GM13977 (cell line): ENCODE results near the gene DENND2A.

ENCODE experiments used
- DNase-seq: peaks from one replicate; pipeline ENCODE4 v3.0.0; 2012; ENCODE audit warnings: low spot score
- in situ Hi-C: fragments of 300-500 bp; cut with MboI; formaldehyde crosslinking; loops from one replicate; pipeline ENCODE4 v1.12.0; 2022; ENCODE audit warnings: low sequenced_read_pairs, low pct_unique_long_range_greater_than_20kb, mixed read lengths, inconsistent platforms; ENCODE audit not compliant: unreplicated experiment
- TF ChIP-seq, protein P1 (sequence below): IDR thresholded peaks from 2 replicates; pipeline ENCODE4 v1.5.1; 2012; ENCODE audit warnings: mild to moderate bottlenecking, control low read depth; ENCODE audit not compliant: insufficient read depth; ENCODE audit errors: extremely low read depth, missing control alignments

Gene DENND2A

DNA sequence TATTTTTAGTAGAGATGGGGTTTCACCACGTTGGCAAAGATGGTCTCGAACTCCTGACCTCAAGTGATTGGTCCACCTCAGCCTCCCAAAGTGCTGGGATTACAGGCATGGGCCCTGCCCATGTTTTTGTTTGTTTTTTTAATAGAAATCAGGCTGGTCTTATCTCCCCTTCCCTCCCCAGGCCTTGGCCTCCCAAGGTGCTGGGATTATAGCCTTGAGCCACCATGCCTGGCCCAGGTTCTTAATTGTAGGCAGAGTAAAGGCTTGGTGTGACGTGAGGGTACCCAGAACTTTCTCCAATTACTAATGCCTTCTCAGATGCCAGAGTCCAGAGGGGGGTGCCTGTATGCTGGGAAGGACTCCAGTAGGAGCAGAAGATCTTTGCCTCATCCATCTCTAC lies 156.1 kb downstream of the DENND2A start:
- TF ChIP-seq, protein P1, sequence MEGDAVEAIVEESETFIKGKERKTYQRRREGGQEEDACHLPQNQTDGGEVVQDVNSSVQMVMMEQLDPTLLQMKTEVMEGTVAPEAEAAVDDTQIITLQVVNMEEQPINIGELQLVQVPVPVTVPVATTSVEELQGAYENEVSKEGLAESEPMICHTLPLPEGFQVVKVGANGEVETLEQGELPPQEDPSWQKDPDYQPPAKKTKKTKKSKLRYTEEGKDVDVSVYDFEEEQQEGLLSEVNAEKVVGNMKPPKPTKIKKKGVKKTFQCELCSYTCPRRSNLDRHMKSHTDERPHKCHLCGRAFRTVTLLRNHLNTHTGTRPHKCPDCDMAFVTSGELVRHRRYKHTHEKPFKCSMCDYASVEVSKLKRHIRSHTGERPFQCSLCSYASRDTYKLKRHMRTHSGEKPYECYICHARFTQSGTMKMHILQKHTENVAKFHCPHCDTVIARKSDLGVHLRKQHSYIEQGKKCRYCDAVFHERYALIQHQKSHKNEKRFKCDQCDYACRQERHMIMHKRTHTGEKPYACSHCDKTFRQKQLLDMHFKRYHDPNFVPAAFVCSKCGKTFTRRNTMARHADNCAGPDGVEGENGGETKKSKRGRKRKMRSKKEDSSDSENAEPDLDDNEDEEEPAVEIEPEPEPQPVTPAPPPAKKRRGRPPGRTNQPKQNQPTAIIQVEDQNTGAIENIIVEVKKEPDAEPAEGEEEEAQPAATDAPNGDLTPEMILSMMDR = no peak
- in situ Hi-C loops = no loop called here
- no peak for DNase-seq

DNA sequence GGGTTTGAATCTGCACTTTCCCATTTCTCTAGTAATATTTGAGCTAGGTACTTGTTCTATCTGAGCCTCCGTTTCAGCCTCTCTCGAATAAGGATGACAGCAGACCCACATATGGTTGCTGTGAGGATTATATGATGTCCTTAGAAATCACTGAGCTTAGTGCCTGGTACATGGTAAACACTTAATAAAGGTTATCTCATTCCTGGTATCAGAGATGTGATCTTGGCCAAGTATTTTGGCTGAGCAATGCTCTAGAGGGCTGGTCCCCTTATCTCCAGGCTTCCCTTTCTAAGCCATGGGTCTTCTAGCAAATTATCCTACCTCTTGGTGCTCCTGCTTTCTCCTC lies 160.9 kb downstream of the DENND2A start:
- no peak for DNase-seq
- in situ Hi-C loops = no loop called here
- TF ChIP-seq, protein P1 = no peak

DNA sequence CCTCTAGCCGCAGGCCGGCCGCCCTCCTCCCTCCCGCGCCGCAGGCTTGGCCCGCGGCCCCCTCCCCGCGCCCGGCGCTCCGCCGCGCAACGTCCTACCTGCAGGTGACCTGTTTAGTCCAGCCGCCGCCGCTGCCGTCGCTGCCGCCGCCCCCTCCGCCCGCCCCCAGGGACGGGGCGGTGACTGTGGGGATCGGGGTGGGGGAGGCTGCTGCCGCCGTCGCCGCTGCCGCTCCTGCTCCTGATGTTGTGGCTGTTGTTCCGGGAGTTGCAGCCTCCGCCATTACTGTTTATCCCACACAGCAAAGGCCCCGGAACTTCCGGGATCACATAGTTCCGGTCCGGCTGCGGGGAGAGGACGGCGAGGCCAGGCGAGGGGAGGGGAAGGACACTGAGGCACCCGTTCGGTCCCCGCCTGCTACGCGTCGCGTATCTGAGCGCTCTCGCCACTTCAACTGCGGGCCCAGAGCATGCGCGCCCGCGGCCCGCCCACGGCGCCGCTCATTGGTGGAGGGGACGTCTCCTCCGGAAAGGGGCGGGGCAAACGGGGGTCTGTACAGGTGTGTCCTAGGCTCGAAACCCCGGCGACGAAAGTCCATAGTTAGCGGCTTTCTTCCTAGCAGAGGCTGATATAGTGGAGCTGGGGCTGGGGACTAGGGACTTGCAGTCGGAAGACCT lies 161.4 kb downstream of the DENND2A start, which contains the start of gene MKRN1:
Gene MKRN1, minus strand, starts transcription at position 444 of the 677 bp plus-strand sequence. Its CDS starts 161 bp downstream, at position 283.
- peak; percentile 95 for DNase-seq
- TF ChIP-seq, protein P1 = no peak
- in situ Hi-C loops = no loop called here

DNA sequence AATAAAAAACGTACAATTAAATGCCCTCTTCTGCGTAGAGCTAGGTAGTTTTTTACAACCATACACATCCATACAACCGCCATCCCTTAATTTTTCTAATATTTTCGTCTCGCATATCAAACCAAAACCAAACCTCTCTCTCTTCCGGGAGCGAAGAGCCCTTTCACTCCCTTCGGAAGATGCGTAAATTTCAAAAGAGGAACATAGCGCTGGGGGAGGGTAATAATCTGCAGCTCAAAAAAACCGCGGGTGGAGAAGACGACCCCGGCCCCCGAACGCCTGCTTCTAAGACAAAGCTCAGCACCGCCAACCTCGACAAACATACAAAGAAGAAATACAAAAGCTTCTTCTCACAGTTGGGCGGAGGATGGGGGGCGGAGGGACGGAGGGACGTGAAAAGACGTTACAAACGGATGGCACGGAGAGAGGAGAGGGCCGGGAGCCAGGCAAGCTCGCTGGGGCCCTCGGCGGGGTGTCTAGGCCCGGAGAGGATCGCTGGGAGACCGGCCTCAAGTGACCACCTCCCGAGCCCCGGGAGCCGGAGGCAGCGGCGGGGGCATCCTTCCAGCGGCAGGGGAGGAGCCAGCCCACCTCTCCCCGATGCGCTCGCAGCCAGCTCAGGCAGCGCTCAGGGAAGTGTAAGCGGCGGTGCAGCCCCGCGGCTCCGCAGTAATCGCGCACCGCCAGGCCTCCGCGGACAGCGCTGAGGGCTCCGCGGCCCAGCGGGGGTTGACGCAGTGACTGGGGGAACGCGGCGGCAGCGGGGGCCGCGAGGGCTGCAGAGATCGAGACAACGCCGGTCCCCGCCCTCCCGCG lies 162.2 kb downstream of the DENND2A start:
- DNase-seq = peak; percentile 45
- TF ChIP-seq, protein P1 = no peak
- in situ Hi-C loops = no loop called here

DNA sequence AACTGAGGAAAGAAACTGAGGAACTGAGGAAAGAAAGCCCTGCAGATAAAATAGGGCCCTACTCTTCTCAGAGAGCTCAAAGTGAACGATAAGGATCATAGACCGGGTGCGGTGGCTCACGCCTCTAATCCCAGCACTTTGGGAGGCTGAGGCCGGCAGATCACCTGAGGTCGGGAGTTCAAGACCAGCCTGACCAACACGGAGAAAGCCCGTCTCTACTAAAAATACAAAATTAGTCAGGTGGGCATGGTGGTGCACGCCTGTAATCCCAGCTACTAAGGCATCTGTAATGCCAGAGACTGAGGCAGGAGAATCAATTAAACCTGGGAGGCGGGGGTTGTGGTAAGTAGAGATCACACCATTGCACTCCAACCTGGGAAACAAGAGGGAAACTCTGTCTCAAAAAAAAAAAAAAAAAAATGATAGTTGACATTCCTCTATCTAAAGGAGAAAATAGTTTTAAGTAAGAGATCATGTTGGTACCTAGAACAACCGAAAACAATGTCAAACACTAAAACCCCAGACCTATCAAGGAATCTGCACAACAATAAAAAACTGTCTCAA lies 163.8 kb downstream of the DENND2A start:
- in situ Hi-C loops = no loop called here
- no peak for DNase-seq
- TF ChIP-seq, protein P1 = no peak

DNA sequence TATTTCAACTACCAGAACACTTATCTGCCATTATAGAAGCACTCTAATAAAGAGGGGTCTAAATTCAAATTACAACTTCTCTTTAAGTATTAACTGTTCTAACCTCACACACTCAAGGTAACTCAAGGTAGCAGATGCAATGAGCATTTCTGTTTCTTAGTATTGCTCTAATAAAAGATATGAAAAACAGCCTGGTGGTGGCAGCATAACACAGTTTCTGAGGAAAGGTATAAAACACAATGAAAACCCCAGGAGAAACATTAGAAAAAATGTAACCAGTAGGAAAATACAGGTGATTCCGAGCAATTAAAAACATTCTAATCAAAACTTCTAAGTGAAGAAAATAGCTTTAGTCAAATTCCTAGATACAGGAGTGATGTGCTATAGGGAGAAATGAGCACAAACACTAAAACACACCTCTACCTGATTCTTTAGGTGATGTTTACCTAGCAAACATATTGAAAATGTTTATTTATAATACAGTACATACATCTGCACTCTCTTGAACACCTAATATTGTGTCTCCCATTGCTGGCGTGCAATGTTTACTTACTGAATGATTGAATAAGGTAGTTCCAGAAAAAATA lies 164.8 kb downstream of the DENND2A start:
- TF ChIP-seq, protein P1 = peak; percentile 60
- in situ Hi-C loops = no loop called here
- DNase-seq = peak; percentile 56
